ENCODE data around the gene CLEC16A.
A peak's percentile ranks its signal among the peaks of the same experiment; 100 is the strongest.

CLEC16A gene

GRCh38 chr16:10944249-10945064 lies at the start of gene CLEC16A:
TSS of gene CLEC16A (plus strand) at chr16:10944564. CDS start at chr16:10944718, 154 bp downstream.
- H3K4me3 ChIP-seq (ENCODE audit: low read length), result peak within 1 kb of the TSS; percentile 69
- no peak for TF ChIP-seq ZNF274 (IDR thresholded peaks at IDR 0.05; ENCODE audit: low read depth, low read length)

- TF ChIP-seq ZNF274 (IDR thresholded peaks at IDR 0.05; ENCODE audit: low read depth, low read length), result no peak
- peak overlapping the region; percentile 9; the same call in 1 of the 2 replicates for H3K4me3 ChIP-seq (ENCODE audit: low read length)
Measured at GRCh38 chr16:10895053-10895946, 49.1 kb upstream of the CLEC16A start.

GRCh38 chr16:10896165-10896564 lies 48.2 kb upstream of the CLEC16A start:
- peak overlapping the region; percentile 59; the same call in 1 of the 2 replicates for H3K4me3 ChIP-seq (ENCODE audit: low read length)
- TF ChIP-seq ZNF274 (IDR thresholded peaks at IDR 0.05; ENCODE audit: low read depth, low read length), result no peak

- peak overlapping the region; percentile 59; the same call in 1 of the 2 replicates for H3K4me3 ChIP-seq (ENCODE audit: low read length)
- no peak for TF ChIP-seq ZNF274 (IDR thresholded peaks at IDR 0.05; ENCODE audit: low read depth, low read length)
Measured at GRCh38 chr16:10896723-10897122, 47.6 kb upstream of the CLEC16A start.

GRCh38 chr16:10897134-10897533 lies 47.2 kb upstream of the CLEC16A start:
- TF ChIP-seq ZNF274 (IDR thresholded peaks at IDR 0.05; ENCODE audit: low read depth, low read length), result no peak
- peak overlapping the region; percentile 59; the same call in 1 of the 2 replicates for H3K4me3 ChIP-seq (ENCODE audit: low read length)

- no peak for TF ChIP-seq ZNF274 (IDR thresholded peaks at IDR 0.05; ENCODE audit: low read depth, low read length)
Measured at GRCh38 chr16:10902999-10903398, 41.4 kb upstream of the CLEC16A start.

GRCh38 chr16:10906482-10906881 lies 37.9 kb upstream of the CLEC16A start:
- TF ChIP-seq ZNF274 (IDR thresholded peaks at IDR 0.05; ENCODE audit: low read depth, low read length), result no peak
- no peak overlapping the region for H3K4me3 ChIP-seq (ENCODE audit: low read length)

More at GRCh38 chr16:10902999-10903398, 41.4 kb upstream of the CLEC16A start:
- H3K4me3 ChIP-seq (ENCODE audit: low read length), result no peak overlapping the region

GRCh38 chr16:10906914-10907756 lies 37.2 kb upstream of the CLEC16A start:
- TF ChIP-seq ZNF274 (IDR thresholded peaks at IDR 0.05; ENCODE audit: low read depth, low read length), result no peak
- H3K4me3 ChIP-seq (ENCODE audit: low read length), result no peak overlapping the region

- no peak for TF ChIP-seq ZNF274 (IDR thresholded peaks at IDR 0.05; ENCODE audit: low read depth, low read length)
- no peak overlapping the region for H3K4me3 ChIP-seq (ENCODE audit: low read length)
Measured at GRCh38 chr16:10907757-10908045, 36.7 kb upstream of the CLEC16A start.

- H3K4me3 ChIP-seq (ENCODE audit: low read length), result no peak overlapping the region
- TF ChIP-seq ZNF274 (IDR thresholded peaks at IDR 0.05; ENCODE audit: low read depth, low read length), result no peak
Measured at GRCh38 chr16:10911267-10911666, 33.1 kb upstream of the CLEC16A start.

GRCh38 chr16:10916534-10916933 lies 27.8 kb upstream of the CLEC16A start:
- no peak overlapping the region for H3K4me3 ChIP-seq (ENCODE audit: low read length)
- no peak for TF ChIP-seq ZNF274 (IDR thresholded peaks at IDR 0.05; ENCODE audit: low read depth, low read length)

GRCh38 chr16:10918294-10919002 lies 25.9 kb upstream of the CLEC16A start:
- no peak for TF ChIP-seq ZNF274 (IDR thresholded peaks at IDR 0.05; ENCODE audit: low read depth, low read length)

GRCh38 chr16:10919003-10919351 lies 25.4 kb upstream of the CLEC16A start:
- H3K4me3 ChIP-seq (ENCODE audit: low read length), result no peak overlapping the region
- TF ChIP-seq ZNF274 (IDR thresholded peaks at IDR 0.05; ENCODE audit: low read depth, low read length), result no peak

More at GRCh38 chr16:10918294-10919002, 25.9 kb upstream of the CLEC16A start:
- no peak overlapping the region for H3K4me3 ChIP-seq (ENCODE audit: low read length)

Measured in GM08714 (cell line).